Activated CD4-positive, alpha-beta T cell treated with anti-CD3 and anti-CD28 coated beads, Interleukin-2, Interleukin-4, amounts not matched to agents 100 ng/mL and 50 ng/mL, durations not matched to agents 16 hours and 8 hours (primary cell): ENCODE measurements around the gene GRID1.
"Not testable (repeated sequence)": the region's sequence is repeated elsewhere in the genome, so short reads cannot be mapped to it uniquely, and the experiment has no call there.

Experiments
- DNase-seq: peaks from one replicate; pipeline ENCODE4 v3.0.0-alpha.2; 2020; ENCODE audit warnings: low spot score

GRID1 gene

DNA sequence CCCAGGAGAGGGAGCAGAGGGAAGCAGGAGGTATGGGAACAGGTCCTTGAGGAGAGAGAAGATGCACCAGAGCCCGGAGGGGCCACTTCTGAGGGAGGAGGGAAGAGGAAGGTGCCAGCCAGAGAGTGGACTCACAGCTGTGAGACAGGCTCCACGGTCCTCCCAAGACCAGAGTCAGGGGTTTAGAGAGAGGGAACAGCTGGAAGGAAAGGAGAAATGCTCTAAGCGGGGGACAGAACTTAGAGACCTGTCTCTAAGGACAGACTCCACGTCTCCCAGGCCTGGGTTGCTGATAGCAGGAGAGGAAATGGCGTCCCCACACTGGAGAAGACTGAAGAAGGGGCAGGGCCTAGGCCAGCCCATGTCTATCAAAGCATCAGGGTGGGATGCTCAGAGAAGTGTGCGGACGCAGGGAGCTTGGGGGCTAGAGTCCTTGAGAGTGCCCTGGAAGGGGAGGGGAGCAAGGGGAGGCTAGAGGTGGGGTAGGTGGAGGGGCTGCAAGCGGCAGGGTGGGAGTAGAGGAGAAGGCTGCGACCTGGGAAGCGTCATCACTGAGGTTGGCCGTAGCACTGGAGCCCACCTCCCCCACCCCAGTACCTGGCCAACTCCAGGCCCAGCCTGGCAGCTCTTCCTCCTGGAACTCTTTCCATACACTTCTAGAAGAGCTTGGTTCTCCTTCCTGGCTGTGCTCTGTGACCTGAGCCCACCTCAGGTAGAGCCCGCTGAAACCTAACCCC, 25.6 kb upstream of the GRID1 start:
- no peak for DNase-seq

- no peak for DNase-seq
Measured at GRCh38 chr10:86391236-86391840, 24.7 kb upstream of the GRID1 start.

GRCh38 chr10:86390337-86391120, 23.9 kb upstream of the GRID1 start:
- DNase-seq, result no peak

DNA sequence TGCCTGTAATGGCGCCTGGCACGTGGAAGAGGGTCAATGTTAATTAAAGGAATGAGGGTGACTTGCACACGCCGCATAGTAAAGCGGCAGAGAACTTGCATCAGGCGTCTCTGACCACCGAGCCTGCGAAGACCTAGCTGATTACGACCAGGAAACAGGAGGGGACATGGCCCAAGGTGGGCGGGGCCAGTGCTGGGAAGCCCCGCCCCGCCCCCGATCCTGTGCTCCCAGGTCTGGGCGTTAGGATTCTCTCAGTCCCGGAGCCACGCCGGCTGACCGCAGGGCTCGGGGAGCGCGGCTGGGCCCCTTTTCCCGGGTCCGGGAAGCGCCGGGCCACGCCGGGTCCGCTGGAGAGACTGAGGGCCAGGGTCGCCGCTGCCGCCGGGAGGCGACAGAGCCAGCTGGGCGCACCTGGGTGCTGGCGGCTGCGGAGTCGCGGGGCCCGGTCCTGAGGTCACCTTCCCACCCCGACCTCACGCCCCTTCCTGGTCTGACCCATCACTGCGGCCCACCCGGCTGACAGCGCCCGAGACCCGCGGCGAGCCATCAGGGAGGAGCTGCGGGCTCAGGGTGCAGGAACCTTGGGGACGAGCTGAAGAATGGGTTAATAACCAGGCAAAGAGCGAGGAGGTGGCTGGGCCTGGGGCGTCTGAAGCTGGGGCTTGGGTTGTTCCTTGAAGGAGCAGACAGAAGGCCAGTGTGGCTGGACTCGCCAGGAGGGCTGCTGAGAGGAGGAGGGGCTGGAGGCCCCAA, 23.0 kb upstream of the GRID1 start:
- no peak for DNase-seq

- DNase-seq, result not testable (repeated sequence)
Measured at GRCh38 chr10:86389109-86389440, 22.5 kb upstream of the GRID1 start.

DNA sequence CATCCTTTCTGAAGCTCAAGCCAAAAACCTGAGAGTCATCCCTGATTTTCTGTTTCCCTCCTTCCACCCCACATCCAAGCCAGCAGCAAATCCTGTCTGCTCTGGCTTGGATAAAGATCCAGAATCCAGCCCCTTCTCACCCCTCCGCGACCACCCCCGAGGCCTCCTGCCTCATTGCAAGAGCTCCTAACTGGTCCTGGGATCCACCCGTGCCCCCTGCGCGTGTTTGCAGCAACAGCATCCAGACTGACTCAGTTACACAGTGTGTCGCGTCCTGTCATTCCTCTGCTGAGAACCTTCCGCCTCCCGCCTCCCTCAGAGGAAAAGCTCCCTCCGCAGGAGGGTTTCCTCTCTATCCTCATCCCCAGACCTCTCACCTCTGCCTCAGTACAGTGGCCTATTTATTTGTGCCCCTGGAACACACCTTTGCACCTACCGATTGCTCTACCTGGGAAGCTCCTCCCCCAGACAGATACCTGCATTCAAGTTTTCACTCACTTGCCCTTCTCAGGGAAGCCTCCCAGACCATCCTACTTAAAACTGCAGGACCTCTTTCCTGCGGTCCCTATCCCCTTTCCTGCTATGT, 21.6 kb upstream of the GRID1 start:
- no peak for DNase-seq

DNA sequence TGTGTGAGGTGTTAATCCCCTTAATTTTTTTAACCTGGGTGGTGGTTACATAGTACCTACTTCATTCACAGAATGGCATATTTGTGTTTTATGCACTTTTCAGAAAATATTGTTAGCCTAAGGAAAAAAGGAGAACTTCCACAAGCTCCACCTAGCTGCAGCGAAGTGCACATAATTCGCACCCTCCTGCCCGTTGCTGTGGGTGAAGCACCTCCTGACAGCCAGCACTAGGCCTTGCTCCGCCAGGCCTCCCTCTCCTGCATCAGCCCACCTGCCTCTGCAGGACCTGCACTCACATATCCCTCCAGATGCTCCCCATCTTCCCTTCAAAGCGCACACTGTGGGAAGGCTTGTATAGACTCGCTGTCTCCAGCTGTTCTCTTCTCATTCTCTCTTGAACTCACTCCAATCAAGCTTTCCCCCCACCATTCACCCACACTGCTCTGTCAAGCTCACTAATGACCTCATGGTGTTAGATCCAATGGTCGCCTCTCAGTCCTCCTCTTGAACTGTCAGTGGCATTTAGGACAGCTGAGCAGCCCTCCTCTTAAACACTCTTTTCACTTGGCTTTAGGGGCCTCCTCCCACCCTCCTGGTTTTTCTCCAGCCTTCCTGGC, 20.7 kb upstream of the GRID1 start:
- DNase-seq, result no peak

DNA sequence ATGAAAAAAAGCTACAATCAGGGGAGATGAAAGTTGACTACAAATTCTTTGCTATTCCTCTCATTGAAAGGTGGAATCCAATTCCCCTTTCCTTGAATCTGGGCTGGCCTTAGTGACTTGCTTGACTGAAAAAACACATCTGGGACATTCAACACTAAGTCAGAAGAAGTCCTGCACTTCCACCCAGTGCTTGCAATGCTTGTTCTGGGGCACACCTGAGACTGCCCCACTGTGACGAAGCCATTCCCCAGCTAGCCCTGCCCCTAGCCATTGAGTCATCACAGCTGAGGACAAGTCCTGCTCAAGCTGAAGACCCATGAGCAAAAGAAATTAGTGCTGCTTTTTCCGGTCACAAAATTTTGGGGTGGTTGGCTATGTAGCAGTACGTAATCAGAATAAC, 19.2 kb upstream of the GRID1 start:
- DNase-seq, result no peak

GRCh38 chr10:86377797-86378146, 11.2 kb upstream of the GRID1 start:
- DNase-seq, result no peak

- DNase-seq, result peak; percentile 81
Measured at GRCh38 chr10:86376852-86377796, 10.5 kb upstream of the GRID1 start.

- DNase-seq, result no peak
Measured at GRCh38 chr10:86376403-86376802, 9.8 kb upstream of the GRID1 start.

DNA sequence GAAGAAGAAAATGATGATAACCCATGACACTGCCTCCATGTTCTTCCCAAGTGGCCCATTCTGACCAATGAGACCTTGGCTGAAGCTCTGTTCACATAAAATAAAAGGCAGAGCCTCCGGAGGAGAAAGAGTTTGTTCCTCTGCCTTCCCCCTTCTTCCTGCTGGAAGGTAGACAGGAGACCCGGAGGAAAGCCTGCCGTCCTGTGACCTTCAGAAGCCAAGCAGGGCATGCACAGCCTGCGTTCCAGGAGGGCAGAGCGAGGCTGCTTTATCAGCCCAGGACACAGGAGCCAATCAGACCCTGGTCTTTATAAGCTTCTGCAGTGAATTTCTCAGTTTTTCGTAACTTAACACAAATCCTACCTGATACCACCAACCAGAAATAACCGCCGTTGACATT, 8.6 kb upstream of the GRID1 start:
- DNase-seq, result no peak

GRCh38 chr10:86374664-86375063, 8.1 kb upstream of the GRID1 start:
- no peak for DNase-seq

GRCh38 chr10:86373828-86374227, 7.2 kb upstream of the GRID1 start:
- DNase-seq, result no peak

DNA sequence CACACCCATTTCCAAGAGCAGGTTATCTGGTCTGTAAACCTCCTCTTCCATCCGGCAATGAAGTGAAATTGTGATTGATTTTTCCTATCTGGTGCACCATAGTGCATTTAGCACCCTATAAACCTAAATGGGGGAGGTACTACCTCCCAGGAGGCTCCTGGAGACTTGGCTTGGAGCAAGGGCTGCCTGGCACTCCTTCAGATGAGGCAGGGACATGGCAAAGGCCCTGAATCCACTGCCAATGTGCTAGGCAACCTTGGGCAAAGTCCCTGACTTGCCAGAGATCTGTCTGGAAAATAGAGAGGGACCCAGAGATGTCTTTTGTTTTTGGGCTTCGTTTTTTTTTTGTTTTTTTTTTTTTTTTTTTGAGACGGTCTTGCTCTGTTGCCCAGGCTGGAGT, 6.7 kb upstream of the GRID1 start:
- DNase-seq, result no peak

DNA sequence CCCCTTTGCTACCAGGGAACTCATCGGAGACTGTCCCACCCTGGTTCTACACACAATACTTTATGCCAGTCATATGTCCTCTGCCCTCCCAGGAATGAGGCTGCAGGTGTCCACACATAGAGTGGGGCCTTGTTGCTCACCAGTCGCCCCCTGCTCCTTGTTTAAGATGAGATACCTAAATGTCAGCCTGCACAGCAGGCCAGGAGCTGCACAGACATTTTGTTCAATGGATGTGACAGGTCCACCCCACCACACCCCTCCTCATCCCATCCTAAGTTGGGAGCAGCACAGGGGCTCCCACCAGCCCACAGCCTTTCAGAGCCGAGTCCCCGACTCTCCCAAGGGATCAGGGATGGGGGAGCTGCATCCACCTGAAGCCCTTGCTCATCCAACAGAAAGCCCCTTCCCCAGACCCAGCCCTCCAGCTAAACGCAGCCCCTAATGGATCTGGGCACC, 6.2 kb upstream of the GRID1 start:
- no peak for DNase-seq

DNA sequence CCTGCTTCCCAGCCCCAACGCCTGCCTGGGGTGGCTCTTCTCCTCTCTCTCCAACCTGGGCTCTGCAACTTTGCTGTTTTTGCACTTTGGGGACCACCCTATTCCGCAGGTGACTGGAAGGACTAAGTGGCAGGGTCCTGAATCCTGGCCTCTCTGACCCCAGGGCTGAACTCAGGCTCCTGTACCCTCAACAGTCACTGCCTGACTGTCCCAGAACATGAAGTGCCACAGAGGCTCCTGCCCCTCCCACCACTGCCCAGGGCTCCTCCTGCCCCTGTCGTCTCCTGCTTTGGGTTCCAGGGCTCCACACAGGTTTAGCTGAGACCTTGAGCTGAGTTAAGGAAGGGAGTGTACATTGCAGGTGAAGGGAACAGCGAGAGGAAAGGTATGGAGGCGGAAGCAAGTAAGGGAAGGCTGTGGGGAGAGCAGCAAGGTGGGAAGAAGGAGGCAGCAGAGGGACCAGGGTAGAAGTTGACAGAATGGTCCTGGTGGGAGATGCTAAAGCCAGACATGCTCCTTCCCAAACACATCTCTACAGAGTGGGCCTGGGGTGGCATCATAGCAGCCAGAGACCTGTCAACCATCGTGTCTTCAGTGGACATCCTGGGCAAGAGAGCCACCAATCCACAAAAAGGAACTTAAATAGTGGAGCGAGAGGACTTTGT, 5.7 kb upstream of the GRID1 start:
- DNase-seq, result no peak

DNA sequence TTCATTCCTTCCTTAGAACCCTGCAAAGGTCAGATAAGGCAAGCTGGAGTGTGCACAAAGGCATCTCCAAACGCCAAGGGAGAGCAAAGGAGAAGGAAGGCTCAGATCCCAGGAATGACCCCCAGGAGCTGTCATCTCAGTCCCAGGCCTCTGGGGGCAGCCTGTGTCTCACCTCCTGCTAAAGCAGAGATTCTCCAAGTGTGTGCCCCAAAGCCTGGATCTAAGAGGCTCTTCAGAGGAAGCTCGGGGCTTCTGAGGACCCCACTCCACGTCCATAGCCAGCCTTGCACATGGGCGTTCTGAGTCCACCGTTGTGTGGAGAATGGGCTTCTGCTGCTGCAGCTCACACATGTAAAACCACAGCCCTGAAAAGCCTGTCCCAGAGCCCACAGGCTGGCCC, 5.1 kb upstream of the GRID1 start:
- no peak for DNase-seq

- no peak for DNase-seq
Measured at GRCh38 chr10:86371116-86371515, 4.5 kb upstream of the GRID1 start.

DNA sequence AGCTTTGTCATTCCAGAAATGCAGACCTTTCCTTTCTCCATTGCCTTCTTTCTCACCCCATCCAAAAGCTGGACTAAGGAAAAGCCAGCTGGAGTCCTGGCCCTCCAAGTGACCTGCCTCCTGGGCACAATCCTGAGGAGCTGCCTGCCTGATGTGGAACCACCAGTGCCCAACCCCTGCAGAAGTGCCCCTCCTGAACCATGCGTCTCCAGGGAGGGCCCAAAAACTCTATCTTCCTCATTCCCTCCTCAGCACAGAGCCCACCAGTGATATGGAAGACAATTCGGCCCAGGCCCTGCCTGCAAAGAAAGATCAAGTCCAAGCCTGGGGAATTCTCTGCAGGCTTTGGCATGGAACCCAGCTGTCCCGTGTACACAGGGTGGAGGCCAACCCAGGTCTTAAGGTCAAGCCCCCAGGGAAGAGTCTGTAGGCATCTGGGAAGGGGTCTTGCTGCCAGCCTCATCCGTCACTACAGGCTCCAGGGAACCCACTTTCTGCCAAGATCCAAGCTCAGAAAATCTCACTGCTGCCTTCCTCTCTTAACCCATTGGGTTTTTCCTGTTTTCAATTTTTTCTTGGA, 3.5 kb upstream of the GRID1 start:
- no peak for DNase-seq
